GM10847 (cell line): ENCODE measurements around the gene CELA1.

ENCODE experiments used
- POLR2A ChIP-seq: IDR thresholded peaks from 2 replicates; pipeline ENCODE4 v1.6.1; 2011; ENCODE audit not compliant: insufficient read length; ENCODE audit errors: extremely low read depth

The CELA1 gene

GRCh38 chr12:51307655-51308593 lies 38.6 kb downstream of the CELA1 start:
- no peak for TF ChIP-seq POLR2A

DNA sequence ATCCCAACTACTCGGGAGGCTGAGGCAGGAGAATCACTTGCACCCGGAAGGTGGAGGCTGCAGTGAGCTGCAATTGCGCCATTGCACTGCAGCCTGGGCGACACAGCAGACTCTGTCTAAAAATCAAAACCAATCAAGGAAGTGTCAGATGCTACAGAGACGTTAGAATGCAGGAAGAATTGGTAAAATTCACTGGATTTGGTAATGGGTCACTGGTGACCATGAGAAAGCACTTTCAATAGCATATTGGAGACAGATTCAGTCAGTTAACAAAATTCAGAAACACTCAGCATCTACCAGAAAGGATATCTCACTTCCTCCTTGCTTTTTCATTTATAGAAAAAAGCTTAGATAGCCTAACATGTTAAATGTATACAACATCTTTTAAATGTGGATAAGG lies 40.0 kb downstream of the CELA1 start:
- no peak for TF ChIP-seq POLR2A

- no peak for TF ChIP-seq POLR2A
Measured at GRCh38 chr12:51295651-51296050, 50.8 kb downstream of the CELA1 start.

DNA sequence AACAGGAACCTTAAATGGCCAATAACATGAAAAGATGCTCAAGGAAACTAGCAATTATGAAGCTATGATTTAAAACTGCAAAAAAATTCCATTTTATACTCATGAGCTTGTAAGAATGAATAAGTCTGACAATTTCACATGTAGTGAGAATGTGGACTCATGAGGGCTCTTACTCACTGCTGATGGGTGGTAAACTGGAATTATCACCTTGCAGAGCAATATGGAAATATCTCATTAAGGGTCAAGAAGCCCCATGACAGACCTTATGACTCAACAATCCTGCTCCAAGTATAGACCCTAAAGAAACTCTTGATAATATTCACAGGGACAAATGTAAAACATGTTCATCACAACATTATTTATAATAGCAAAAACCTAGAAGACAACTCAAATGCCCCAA lies 52.8 kb downstream of the CELA1 start:
- no peak for TF ChIP-seq POLR2A

DNA sequence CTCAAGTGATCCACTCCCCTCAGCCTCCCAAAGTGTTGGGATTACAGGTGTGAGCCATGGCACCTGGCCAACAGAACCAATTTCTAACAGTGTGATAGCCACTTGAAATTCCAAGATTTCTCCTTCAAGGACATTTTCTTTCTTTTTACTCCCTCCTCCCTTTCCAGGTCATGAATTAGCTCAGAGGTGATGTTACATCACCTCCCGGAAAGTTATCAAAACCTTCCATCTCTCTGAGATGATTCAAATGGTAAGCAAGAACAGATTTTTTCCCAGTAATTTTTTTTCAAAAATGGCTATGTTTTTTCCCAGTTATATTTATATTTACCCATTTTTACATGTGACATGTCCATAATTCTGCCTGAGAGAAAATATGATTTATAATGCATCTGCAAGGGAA lies 60.6 kb downstream of the CELA1 start:
- TF ChIP-seq POLR2A, result no peak

GRCh38 chr12:51281202-51281924 lies 65.1 kb downstream of the CELA1 start:
- no peak for TF ChIP-seq POLR2A
